ENCODE measurements around the gene COL4A2.
"Not testable (repeated sequence)": the region's sequence is repeated elsewhere in the genome, so short reads cannot be mapped to it uniquely, and the experiment has no call there.

COL4A2 gene

DNA sequence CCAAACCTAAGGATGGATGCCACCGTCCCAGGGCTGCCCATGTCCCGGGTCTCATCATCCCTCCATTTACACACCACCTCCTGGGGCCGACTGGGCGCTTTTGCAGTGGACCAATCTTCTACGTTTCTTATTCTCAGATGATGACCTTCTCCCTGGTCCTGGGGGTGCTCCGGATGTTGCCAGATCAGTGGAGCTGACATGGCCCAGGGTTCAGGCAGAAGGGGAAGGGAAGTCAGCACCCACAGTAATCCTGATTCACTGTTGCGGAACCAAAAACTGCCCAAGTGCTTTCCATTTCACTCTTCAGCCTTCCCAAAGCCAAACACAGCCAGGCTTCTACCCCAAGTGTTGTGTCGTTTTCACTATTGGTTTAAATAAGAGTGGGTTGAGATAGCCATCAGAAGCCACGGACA, 224.6 kb downstream of the COL4A2 start:
- no peak overlapping the region for H3K4me3 ChIP-seq
- in situ Hi-C loops (cut with MboI; ENCODE audit: low sequenced_read_pairs): no loop called here
- H3K27me3 ChIP-seq (ENCODE audit: low read depth): no peaks in the 10 kb centered on the region
- no peaks in the 10 kb centered on the region for H3K36me3 ChIP-seq (replicated peaks)
- 0 out of 2 replicates have a peak, but pooled peaks cover 5% of the 10 kb centered on the region for H3K9me3 ChIP-seq
- H3K4me1 ChIP-seq: no peaks in the 10 kb centered on the region; the same call in 1 of the 2 replicates
- no peak for DNase-seq (ENCODE audit: low spot score in 2 of 2)

GRCh38 chr13:110532258-110532657, 225.2 kb downstream of the COL4A2 start:
- H3K4me1 ChIP-seq; DNase-seq (ENCODE audit: low spot score in 2 of 2); H3K4me3 ChIP-seq; H3K9me3 ChIP-seq; in situ Hi-C loops (cut with MboI; ENCODE audit: low sequenced_read_pairs); H3K36me3 ChIP-seq (replicated peaks); H3K27me3 ChIP-seq (ENCODE audit: low read depth): not testable (repeated sequence)

DNA sequence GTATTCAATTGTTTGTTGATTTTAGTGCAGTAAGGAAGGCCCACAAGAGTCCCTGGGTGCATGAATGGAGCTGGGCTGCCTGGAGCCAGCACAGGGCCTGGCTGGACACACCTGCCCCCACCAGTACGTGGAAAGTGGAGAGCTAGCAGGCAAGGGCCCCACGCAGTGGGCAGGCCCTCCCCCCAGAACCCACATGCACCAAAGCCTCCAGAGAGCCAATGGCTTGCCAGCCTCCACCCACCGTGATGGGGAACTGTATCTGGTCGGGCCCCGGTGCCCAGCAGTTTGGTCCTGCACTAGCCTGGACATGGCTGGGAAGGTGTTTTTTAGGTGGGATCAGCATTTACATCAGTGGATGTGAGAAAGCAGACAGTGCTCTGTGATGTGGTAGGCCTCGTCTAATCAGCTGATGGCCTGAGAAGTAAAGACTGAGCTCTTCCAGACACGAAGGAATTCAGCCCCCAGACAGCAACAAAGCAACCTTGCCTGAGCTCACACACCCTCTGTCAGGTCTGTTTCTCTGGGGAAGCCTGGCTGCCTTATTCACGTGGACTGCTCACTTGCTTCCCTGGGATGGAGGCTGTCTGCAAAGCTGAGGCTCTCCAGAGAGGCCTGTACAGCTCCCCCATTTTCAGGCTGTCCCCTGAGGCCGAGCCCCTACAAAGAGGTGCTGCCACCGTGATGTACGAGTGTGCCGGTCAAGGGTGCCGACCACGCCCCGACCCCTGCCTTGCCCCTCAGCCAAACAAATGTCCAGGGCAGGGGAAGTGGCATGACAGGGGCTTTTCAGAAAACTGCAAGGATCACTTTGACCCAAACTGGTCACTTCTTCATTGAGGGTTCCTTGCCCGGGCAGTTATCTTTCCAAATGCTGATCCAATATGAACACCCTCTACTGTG, 226.9 kb downstream of the COL4A2 start:
- Histone ChIP-seq H3K27me3 (ENCODE audit: low read depth) (no peaks in the 10 kb centered on the region), H3K4me3 (no peak overlapping the region), H3K9me3 (0 out of 2 replicates have a peak, but pooled peaks cover 5% of the 10 kb centered on the region), H3K36me3 (replicated peaks) (no peaks in the 10 kb centered on the region), H3K4me1 (no peaks in the 10 kb centered on the region)
- DNase-seq (ENCODE audit: low spot score in 2 of 2): no peak
- in situ Hi-C loops (cut with MboI; ENCODE audit: low sequenced_read_pairs): no loop called here

DNA sequence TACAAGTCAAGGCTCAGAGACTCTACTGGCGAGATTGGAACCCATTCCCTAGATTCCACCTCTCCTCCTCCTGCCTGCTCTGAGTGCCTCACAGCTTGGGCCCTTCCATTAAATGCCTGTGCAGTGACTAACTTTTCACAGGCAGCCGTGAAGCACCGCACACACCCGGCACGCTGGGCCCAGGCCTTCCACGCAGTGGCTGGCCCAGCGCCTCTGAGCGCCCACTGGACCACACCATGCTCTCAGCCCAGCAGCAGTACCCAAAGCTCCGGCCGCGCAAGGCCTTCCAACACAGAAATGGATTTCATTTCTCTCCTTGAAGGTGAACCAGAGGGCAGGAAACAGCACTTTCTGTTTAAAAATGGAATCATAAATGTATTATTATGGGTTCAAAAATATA, 228.4 kb downstream of the COL4A2 start:
- in situ Hi-C loops (cut with MboI; ENCODE audit: low sequenced_read_pairs): no loop called here
- no peak for DNase-seq (ENCODE audit: low spot score in 2 of 2)

DNA sequence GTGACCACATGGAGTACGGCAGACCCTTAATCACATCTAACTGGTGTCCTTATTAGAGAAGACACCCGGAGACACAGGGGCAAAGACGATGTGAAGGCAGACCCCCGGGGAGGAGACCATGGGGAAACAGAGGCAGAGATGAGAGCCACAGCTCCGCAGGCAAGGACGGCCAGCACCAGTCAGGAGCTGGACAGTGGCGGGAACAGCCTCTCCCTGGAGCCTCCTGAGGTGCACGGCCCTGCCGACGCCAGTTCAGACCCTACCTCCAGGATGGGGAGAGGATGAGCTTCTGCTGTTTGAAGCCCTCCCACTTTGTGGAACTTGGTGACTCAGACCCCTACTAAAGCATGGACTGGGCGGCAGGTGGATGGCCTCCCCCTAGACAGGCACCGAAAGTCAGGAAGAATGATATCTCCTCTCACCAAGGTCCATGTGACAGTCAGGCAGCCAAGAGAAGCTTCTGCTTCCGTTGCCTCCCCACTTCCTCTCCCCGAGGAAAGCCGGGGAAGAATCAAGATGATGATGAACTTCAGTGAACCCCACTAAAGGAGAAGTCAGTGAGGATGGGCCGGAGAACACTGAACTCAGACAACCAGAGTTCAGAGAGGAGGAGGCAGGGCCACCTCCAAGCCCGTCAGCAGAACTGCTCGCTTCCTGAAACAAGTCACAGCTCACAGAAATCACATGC, 229.1 kb downstream of the COL4A2 start:
- Histone ChIP-seq H3K36me3 (replicated peaks) (no peaks in the 10 kb centered on the region), H3K27me3 (ENCODE audit: low read depth) (no peaks in the 10 kb centered on the region), H3K9me3 (no peaks in the 10 kb centered on the region), H3K4me1 (no peaks in the 10 kb centered on the region), H3K4me3 (no peak overlapping the region)
- in situ Hi-C loops (cut with MboI; ENCODE audit: low sequenced_read_pairs): no loop called here
- DNase-seq (ENCODE audit: low spot score in 2 of 2): no peak

More for the DNA sequence above, 228.4 kb downstream of the COL4A2 start:
- no peaks in the 10 kb centered on the region for H3K27me3 ChIP-seq (ENCODE audit: low read depth)
- no peaks in the 10 kb centered on the region for H3K36me3 ChIP-seq (replicated peaks)
- no peak overlapping the region for H3K4me3 ChIP-seq
- H3K9me3 ChIP-seq: no peaks in the 10 kb centered on the region
- H3K4me1 ChIP-seq: no peaks in the 10 kb centered on the region

DNA sequence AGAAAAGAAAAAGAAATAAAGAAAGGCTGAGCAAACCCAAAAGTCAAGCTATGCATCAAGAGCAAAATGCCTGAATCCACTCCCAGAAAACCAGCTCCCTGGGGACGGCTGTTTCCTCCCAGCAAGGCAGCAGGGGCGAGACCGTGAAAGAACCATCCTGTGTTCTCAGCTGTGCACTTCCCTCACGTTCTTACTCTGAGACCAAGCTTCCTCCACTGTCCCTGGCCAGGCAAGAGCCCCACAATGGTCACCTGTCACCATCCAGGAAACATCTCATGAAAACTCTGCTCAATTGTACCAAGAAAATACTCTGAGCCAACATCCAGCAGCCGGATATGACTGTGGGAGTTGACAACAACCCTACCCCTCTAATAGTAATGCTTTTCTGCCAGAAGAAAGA, 231.5 kb downstream of the COL4A2 start:
- DNase-seq (ENCODE audit: low spot score in 2 of 2): no peak
- Histone ChIP-seq H3K9me3 (no peaks in the 10 kb centered on the region), H3K4me3 (no peak overlapping the region), H3K4me1 (no peaks in the 10 kb centered on the region), H3K36me3 (replicated peaks) (no peaks in the 10 kb centered on the region), H3K27me3 (ENCODE audit: low read depth) (no peaks in the 10 kb centered on the region)
- in situ Hi-C loops (cut with MboI; ENCODE audit: low sequenced_read_pairs): no loop called here

DNA sequence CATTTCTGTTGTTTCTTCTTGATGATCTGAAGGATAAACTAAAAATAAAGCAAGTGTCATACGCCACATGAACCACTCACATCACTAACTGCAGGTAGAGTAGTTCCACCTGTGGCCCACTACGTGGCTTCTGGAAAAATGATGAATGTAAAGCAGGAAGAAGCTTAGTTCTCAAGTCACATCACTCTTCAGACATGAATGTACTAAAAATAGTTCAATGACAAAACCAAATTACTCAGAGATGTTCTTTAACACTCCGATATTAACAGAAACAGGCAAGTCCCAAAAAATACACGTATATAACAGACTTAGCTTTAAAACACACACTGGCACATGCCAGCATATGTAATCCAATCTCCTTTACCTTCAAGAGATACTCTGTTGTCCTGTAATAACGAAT, 232.8 kb downstream of the COL4A2 start:
- in situ Hi-C loops (cut with MboI; ENCODE audit: low sequenced_read_pairs): no loop called here
- H3K4me1 ChIP-seq: no peaks in the 10 kb centered on the region

GRCh38 chr13:110540871-110541525, 233.9 kb downstream of the COL4A2 start:
- H3K4me1 ChIP-seq: no peaks in the 10 kb centered on the region
- no peak overlapping the region for H3K4me3 ChIP-seq
- H3K9me3 ChIP-seq: no peaks in the 10 kb centered on the region
- H3K27me3 ChIP-seq (ENCODE audit: low read depth): no peaks in the 10 kb centered on the region
- in situ Hi-C loops (cut with MboI; ENCODE audit: low sequenced_read_pairs): no loop called here
- no peak for DNase-seq (ENCODE audit: low spot score in 2 of 2)
- no peaks in the 10 kb centered on the region for H3K36me3 ChIP-seq (replicated peaks)

More for the DNA sequence above, 232.8 kb downstream of the COL4A2 start:
- Histone ChIP-seq H3K27me3 (ENCODE audit: low read depth) (no peaks in the 10 kb centered on the region), H3K36me3 (replicated peaks) (no peaks in the 10 kb centered on the region), H3K4me3 (no peak overlapping the region), H3K9me3 (no peaks in the 10 kb centered on the region)
- no peak for DNase-seq (ENCODE audit: low spot score in 2 of 2)

DNA sequence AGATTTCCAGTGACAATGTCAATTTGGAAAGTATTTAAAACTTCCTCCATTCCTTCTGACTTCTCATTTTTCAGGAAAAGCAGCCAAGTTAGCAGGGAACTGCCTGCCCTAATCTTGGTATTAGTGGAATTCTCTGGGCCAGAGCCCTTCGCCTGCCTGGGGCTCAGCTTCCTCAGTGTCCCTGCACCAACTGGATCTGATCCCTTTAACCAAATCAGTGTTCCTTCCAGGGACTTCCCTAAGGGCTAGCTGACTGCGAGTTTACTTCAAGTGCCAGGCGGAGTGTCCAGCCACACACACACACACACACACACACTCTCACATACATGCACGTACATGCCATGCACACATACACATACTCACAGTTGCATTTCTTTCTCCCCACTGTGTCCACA, 234.4 kb downstream of the COL4A2 start:
- Histone ChIP-seq H3K4me3 (no peak overlapping the region), H3K36me3 (replicated peaks) (no peaks in the 10 kb centered on the region), H3K9me3 (no peaks in the 10 kb centered on the region), H3K27me3 (ENCODE audit: low read depth) (no peaks in the 10 kb centered on the region), H3K4me1 (no peaks in the 10 kb centered on the region)
- no peak for DNase-seq (ENCODE audit: low spot score in 2 of 2)
- in situ Hi-C loops (cut with MboI; ENCODE audit: low sequenced_read_pairs): no loop called here

GRCh38 chr13:110542169-110542796, 235.2 kb downstream of the COL4A2 start:
- DNase-seq (ENCODE audit: low spot score in 2 of 2): no peak
- Histone ChIP-seq H3K9me3 (no peaks in the 10 kb centered on the region), H3K4me1 (no peaks in the 10 kb centered on the region), H3K4me3 (no peak overlapping the region), H3K36me3 (replicated peaks) (no peaks in the 10 kb centered on the region), H3K27me3 (ENCODE audit: low read depth) (no peaks in the 10 kb centered on the region)
- in situ Hi-C loops (cut with MboI; ENCODE audit: low sequenced_read_pairs): no loop called here

DNA sequence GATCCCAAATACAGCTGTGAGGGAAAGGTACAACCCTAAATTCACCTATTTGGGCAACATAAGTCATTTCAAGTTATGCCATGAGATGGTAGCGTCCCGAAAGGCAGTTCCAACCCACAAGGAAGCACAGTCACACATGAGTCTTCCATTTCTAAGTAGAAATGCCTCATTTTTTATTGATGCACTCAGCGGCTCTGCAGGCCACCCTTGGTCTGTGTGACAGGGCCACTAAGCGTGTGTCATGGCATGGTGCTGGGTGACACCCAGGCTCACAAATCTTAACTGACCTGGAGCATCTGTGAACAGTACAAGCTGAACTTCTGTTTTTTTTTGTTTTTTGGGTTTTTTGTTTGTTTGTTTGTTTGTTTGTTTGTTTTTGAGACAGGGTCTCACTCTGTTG, 239.3 kb downstream of the COL4A2 start:
- Histone ChIP-seq H3K36me3 (replicated peaks) (no peaks in the 10 kb centered on the region), H3K9me3 (no peaks in the 10 kb centered on the region; the same call in 1 of the 2 replicates), H3K4me1 (no peaks in the 10 kb centered on the region), H3K27me3 (ENCODE audit: low read depth) (no peaks in the 10 kb centered on the region), H3K4me3 (no peak overlapping the region)
- in situ Hi-C loops (cut with MboI; ENCODE audit: low sequenced_read_pairs): no loop called here
- no peak for DNase-seq (ENCODE audit: low spot score in 2 of 2)

GRCh38 chr13:110546926-110547325, 239.8 kb downstream of the COL4A2 start:
- no peak overlapping the region for H3K4me3 ChIP-seq
- no peaks in the 10 kb centered on the region for H3K4me1 ChIP-seq
- H3K9me3 ChIP-seq: no peaks in the 10 kb centered on the region; the same call in 1 of the 2 replicates
- in situ Hi-C loops (cut with MboI; ENCODE audit: low sequenced_read_pairs): no loop called here
- H3K36me3 ChIP-seq (replicated peaks): no peaks in the 10 kb centered on the region
- DNase-seq (ENCODE audit: low spot score in 2 of 2): no peak
- no peaks in the 10 kb centered on the region for H3K27me3 ChIP-seq (ENCODE audit: low read depth)

DNA sequence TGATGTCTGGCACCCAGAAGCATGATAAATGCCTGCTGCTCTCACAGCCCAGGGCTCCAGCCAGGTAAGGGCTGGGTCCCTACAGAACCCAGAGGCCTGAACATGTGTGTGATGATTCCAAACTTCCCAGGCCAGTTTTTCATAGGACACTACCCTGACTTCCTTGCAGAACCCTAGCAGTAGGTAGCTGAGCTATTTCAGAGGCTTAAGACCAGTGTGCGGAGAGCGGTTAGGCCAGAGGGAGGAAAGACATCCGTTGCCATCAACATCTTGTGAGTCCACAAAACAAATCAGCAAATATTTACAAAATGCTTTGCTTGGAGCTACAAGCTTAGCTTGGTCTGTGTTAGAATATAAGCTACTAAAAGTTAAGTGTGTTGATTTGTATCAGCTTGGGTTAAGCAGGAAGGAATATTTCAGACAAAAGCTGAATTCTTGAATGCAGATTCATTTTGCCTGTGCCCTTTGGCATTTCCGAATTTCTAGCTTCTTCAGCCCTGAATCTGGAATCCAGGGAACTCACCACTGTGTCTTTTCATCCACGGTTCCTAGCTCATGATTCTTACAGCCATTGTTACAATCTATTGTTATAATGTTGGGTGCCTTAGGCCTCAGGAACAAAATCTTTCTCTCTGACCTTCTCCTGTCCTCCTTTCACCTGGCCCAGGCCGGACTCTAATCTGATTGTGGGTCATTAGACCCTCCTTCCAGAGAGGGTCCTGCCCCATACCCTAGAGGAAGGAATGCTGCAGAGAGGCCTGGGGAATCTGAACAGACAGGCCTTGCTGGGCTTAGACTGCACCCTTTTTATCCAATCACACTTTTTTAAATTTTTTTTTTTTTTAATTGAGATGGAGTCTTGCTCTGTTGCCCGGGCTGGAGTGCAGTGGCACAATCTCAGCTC, 242.1 kb downstream of the COL4A2 start:
- no peaks in the 10 kb centered on the region for H3K27me3 ChIP-seq (ENCODE audit: low read depth)
- in situ Hi-C loops (cut with MboI; ENCODE audit: low sequenced_read_pairs): no loop called here

More for the DNA sequence above, 242.1 kb downstream of the COL4A2 start:
- Histone ChIP-seq H3K9me3 (no peaks in the 10 kb centered on the region; the same call in 1 of the 2 replicates), H3K36me3 (replicated peaks) (no peaks in the 10 kb centered on the region), H3K4me1 (no peaks in the 10 kb centered on the region), H3K4me3 (no peak overlapping the region)
- no peak for DNase-seq (ENCODE audit: low spot score in 2 of 2)
